MCF 10A (cell line): ENCODE measurements around the gene PHF21A. TPM values are rescaled to one million over a fixed set of nuclear protein-coding genes. Genes with fewer than 3 reads are reported as not detected.

Source experiments
- BruUV-seq: library from RNA; stranded (reverse); fragments of 400-500 nt; replicated peaks from 2 replicates; lab custom pipeline; 2021; lab: Mats Ljungman, UMichigan
- CTCF ChIA-PET: fragments of 300-600 bp; sonication (Branson Sonifier 250); formaldehyde crosslinking; extraction: SDS; loops from one replicate; lab custom pipeline; 2021; ENCODE audit warnings: antibody characterized with exemption, inconsistent platforms; lab: Yijun Ruan, JAX
- POLR2A ChIA-PET: fragments of 300-600, 350-650 bp; sonication (Branson Sonifier 250); formaldehyde crosslinking; extraction: SDS; loops from one replicate; lab custom pipeline; 2020; ENCODE audit warnings: antibody characterized with exemption, inconsistent platforms; lab: Yijun Ruan, JAX
- DNase-seq: peaks from one replicate; pipeline ENCODE4 v3.0.0-alpha.2; 2018; ENCODE audit not compliant: unreplicated experiment
- H3K27ac Mint-ChIP-seq: one replicate; pipeline ENCODE4 v1.8.0; 2022; ENCODE audit warnings: mild to moderate bottlenecking, low read depth, mixed read lengths; ENCODE audit not compliant: unreplicated experiment
- H3K27me3 Mint-ChIP-seq: one replicate; pipeline ENCODE4 v1.8.0; 2022; ENCODE audit warnings: mixed read lengths; ENCODE audit not compliant: insufficient read depth, unreplicated experiment
- H3K36me3 Mint-ChIP-seq: one replicate; pipeline ENCODE4 v1.8.0; 2022; ENCODE audit warnings: mild to moderate bottlenecking, moderate library complexity, mixed read lengths; ENCODE audit not compliant: insufficient read depth, unreplicated experiment
- H3K4me1 Mint-ChIP-seq: one replicate; pipeline ENCODE4 v1.8.0; 2022; ENCODE audit warnings: mixed read lengths; ENCODE audit not compliant: insufficient read depth, unreplicated experiment
- H3K4me3 Mint-ChIP-seq: one replicate; pipeline ENCODE4 v1.8.0; 2022; ENCODE audit warnings: mild to moderate bottlenecking, moderate library complexity, mixed read lengths; ENCODE audit not compliant: unreplicated experiment
- H3K9me3 Mint-ChIP-seq: one replicate; pipeline ENCODE4 v1.8.0; 2022; ENCODE audit warnings: mixed read lengths; ENCODE audit not compliant: unreplicated experiment
- CTCF ChIP-seq: fragments of 200-600 bp; IDR thresholded peaks from one replicate; pipeline ENCODE4 v1.8.0; 2022; ENCODE audit warnings: antibody characterized with exemption, mild to moderate bottlenecking; ENCODE audit not compliant: unreplicated experiment
- intact Hi-C: fragments of 100-400 bp; cut with micrococcal nuclease; formaldehyde crosslinking; loops from 2 replicates; pipeline ENCODE4 v1.14.1; 2022
- total RNA-seq: library from RNA; stranded (reverse); gene quantifications from 2 replicates; pipeline ENCODE4 v1.2.3, GENCODE V29; 2022

Gene PHF21A
- total RNA-seq, 1 experiment from 2014 or later, result 37.6 TPM

DNA sequence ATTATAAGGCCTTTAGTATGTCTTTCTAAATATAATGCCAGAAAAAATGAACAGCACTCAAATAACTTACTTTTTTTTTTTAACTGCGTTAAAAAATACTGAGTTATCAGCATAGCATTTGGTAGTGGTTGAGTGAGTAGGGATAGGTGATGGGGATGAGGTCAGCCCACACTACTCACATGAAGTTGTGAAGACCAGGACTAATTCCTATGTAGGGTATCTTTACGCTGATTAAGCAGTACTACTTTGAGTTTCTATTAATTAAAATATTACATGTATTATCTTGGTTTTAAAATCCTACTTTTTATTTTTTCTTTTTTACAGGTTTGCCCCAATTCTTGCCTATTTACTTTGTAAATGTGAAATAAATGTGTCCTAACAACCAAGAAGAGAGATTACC, 13.5 kb downstream of the PHF21A start:
- CTCF ChIA-PET, result interaction anchor here (0.7 to 2.4 kb wide), 2 partner anchors 9 to 255 kb away, joined by 3 to 9 read pairs; no protein-coding TSS in a partner anchor
- no peak for TF ChIP-seq CTCF
- BruUV-seq, result no TSS peak
- Mint-ChIP-seq H3K4me3 (no peak overlapping the region), H3K36me3 (no peaks in the 10 kb centered on the region), H3K27ac (no peak overlapping the region), H3K9me3 (no peaks in the 10 kb centered on the region), H3K4me1 (peaks cover 9% of the 10 kb centered on the region), H3K27me3 (no peaks in the 10 kb centered on the region)
- intact Hi-C loops, result no loop called here
- no peak for DNase-seq
- POLR2A ChIA-PET, result interaction anchor here (0.6 to 3.3 kb wide), 4 partner anchors 11 to 1891 kb away, joined by 3 to 16 read pairs (median 4); no protein-coding TSS in a partner anchor

DNA sequence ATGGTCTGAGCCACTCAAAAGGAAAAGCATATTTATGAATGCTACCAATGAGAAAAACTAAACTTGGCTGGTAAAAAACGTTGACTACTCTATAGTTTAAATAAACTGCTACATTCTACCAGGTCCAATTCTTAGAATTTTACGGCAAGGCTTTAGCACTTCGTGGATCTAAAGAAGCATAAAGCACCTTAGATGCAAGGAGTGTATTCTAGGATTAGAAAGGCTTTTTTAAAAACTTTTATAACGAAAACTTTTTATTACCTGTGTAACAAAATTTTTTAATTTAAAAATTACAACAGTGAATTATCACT, 13.9 kb downstream of the PHF21A start:
- POLR2A ChIA-PET, result interaction anchor here (0.6 to 3.3 kb wide), 3 partner anchors 11 to 196 kb away, joined by 3 to 16 read pairs (median 4); no protein-coding TSS in a partner anchor
- peaks cover 13% of the 10 kb centered on the region for H3K4me1 Mint-ChIP-seq
- DNase-seq, result no peak
- CTCF ChIA-PET, result interaction anchor here (0.7 to 2.4 kb wide), 2 partner anchors 10 to 255 kb away, joined by 3 to 9 read pairs; no protein-coding TSS in a partner anchor
- H3K27me3 Mint-ChIP-seq, result no peaks in the 10 kb centered on the region
- no peaks in the 10 kb centered on the region for H3K9me3 Mint-ChIP-seq
- H3K27ac Mint-ChIP-seq, result no peak overlapping the region
- BruUV-seq, result no TSS peak
- H3K36me3 Mint-ChIP-seq, result no peaks in the 10 kb centered on the region
- intact Hi-C loops, result no loop called here
- TF ChIP-seq CTCF, result no peak
- H3K4me3 Mint-ChIP-seq, result no peak overlapping the region

- intact Hi-C loops, result no loop called here
- Mint-ChIP-seq H3K9me3 (no peaks in the 10 kb centered on the region), H3K4me3 (no peak overlapping the region), H3K36me3 (no peaks in the 10 kb centered on the region), H3K4me1 (peaks cover 13% of the 10 kb centered on the region), H3K27me3 (no peaks in the 10 kb centered on the region), H3K27ac (no peak overlapping the region)
- POLR2A ChIA-PET, result interaction anchor here (0.7 to 0.9 kb wide), 3 partner anchors 12 to 197 kb away, joined by 3 to 4 read pairs (median 3); no protein-coding TSS in a partner anchor
- BruUV-seq, result no TSS peak
- DNase-seq, result no peak
- CTCF ChIA-PET, result interaction anchor here (0.6 to 2.4 kb wide), 4 partner anchors 11 to 256 kb away, joined by 3 to 9 read pairs (median 4); no protein-coding TSS in a partner anchor
- TF ChIP-seq CTCF, result no peak
These were observed 14.5 kb downstream of the PHF21A start for GRCh38 chr11:46106530-46107407.

DNA sequence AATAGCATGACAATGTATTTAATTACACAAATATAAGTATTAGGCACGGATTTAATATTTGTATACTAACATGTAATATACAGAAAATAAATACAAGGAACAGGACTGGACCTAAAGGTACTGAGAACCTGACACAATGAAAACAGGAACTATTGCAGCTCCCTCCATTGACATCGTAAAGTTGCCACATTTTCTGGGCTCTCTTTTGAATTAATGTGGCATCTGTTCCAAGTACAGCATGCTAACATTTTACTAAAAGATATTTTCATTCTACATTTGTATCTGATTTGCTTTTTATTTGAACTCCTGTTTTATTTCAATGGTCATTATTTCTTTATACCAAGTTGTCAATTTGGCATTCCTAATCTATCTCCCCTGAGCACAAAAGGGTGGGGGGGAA, 15.3 kb downstream of the PHF21A start:
- no peak for TF ChIP-seq CTCF
- Mint-ChIP-seq H3K36me3 (no peaks in the 10 kb centered on the region), H3K9me3 (no peaks in the 10 kb centered on the region), H3K27ac (no peak overlapping the region), H3K4me1 (peaks cover 14% of the 10 kb centered on the region), H3K27me3 (no peaks in the 10 kb centered on the region), H3K4me3 (no peak overlapping the region)
- BruUV-seq, result no TSS peak
- POLR2A ChIA-PET, result interaction anchor here (0.7 to 0.9 kb wide), 3 partner anchors 13 to 56 kb away, joined by 3 to 4 read pairs (median 3); no protein-coding TSS in a partner anchor
- no peak for DNase-seq
- intact Hi-C loops, result no loop called here
- CTCF ChIA-PET, result interaction anchor here (0.6 kb wide), 1 partner anchor 209 kb away, joined by 5 read pairs; no protein-coding TSS in a partner anchor
